Measurements from ENCODE around the gene CHPF. TPM values are rescaled to one million over a fixed set of nuclear protein-coding genes. Genes with fewer than 3 reads are reported as not detected.

The CHPF gene
- total RNA-seq, 1 donor from 2014 or later = 35.9 TPM

DNA sequence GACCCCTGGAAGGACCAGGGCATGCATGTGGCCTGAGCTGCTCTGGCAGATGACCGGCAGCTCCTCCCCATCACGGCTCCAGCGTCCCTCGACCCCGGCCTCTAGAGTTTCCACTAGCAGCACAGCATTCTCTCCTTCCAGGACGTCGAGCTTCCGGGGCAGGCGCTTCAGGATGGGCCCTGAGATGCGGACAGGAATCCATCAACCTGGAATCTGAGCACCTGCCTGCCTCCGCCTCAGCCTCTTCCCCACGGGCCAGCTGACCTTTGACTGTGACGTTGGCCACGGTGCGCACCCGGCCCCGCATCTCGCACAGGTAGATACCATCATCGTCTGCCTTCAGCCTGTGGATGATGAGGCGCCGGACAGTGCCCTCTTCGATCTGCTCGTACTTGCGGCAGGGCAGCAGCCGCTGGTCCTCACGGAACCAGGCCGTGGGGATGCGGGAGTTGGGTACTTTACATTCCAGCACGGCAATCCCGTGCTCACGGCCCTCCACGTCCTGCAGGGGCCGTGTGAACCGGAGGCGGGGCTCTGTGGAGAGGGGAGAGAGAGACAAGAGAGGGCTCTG is 24.3 kb upstream of the CHPF start:
- no peak for DNase-seq

GRCh38 chr2:219567131-219567530 is 23.5 kb upstream of the CHPF start:
- no peak for DNase-seq

DNA sequence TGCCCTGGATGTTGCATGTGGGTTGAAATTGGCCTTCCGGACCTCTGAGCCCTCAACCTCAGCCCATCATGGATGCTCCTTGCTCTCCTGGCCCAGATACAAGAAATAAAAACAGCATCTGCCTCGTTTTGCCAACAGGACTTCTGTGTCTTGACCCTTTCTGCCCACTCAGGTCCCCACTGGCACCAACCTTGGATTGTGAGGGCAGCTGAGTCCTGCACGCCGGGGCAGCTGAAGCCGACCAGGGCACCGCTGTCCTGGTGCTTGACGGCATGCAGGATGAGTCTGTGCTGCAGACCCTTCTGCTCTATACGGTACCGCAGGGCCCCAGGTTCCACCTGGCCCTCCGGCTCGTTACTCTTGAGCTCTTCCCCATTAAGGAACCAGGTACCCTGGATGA is 23.0 kb upstream of the CHPF start:
- DNase-seq = no peak

- DNase-seq = no peak
Measured at GRCh38 chr2:219565130-219566080, 21.8 kb upstream of the CHPF start.

DNA sequence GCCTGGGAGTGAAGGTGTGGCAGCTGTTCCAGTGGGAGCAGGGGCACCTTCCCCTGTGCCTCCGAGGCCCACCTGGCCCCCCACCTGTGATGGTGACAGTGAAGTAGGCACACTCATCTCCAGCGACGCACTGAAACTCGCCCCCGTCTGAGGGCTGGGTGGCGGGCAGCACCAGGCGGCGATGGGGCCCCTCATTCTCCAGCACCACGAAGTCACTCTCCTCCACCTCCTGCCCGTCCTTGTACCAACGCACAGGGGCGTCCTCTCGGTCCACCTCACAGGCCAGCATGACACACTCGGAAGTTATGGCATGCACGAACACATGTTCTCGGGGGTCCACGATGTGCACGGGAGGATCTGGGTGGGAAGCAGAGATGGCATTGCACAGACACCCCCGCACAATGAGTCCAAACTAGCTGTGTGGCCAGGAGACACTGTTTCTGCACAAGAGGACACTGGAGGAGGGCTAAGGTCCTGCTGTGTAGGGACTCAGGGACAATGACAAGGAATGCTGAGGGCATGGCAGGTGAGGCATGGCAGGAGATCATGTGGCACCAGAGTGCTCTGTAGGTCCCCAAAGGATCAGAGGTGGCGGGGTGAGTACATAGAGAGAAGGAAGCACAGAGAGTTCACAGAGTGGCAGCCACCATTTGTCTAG is 19.8 kb upstream of the CHPF start:
- DNase-seq = no peak

DNA sequence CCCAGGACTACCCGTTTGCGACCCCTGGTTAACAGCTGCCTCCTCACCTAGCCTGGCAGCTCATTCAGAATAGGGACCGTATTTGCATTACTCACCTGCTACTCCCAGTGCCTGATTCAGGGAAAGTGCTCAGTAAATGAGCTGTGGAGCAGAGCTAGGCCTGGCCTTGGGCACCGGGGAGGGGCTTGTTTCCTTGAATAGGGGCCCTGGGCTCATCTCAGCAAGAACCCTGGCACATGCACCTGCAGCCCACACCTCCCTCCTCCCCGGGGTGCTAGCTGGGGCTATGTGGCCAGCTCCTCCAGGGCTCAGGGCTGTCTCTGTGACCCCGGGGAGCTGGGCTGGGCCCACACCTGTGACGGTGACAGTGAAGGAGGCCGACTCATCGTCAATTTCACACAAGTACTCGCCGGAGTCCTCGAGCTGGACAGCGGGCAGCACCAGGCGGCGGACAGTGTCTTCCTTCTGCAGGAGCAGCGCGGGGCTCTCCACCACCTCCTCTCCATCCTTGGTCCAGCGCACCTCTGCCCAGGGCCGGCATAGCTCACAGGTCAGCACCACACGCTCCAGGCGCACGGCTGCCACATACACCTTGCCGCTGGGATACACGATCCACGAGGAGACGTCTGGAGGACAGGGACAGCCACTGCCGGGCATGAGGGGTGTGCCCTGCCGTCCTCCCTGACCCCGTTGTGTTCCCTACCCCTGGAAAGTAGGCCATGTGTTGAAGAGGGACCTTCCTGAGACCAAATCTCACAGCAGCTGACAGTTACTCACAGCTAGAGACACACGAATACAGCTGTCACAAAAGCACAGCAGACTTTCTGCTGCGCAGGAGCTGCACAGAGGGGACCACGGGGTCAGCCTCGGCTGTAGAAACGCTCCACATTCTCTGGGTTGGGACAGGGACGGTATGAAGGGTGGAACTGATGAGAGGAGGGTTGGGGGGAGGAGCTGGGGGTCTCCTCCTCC is 18.7 kb upstream of the CHPF start:
- no peak for DNase-seq

DNA sequence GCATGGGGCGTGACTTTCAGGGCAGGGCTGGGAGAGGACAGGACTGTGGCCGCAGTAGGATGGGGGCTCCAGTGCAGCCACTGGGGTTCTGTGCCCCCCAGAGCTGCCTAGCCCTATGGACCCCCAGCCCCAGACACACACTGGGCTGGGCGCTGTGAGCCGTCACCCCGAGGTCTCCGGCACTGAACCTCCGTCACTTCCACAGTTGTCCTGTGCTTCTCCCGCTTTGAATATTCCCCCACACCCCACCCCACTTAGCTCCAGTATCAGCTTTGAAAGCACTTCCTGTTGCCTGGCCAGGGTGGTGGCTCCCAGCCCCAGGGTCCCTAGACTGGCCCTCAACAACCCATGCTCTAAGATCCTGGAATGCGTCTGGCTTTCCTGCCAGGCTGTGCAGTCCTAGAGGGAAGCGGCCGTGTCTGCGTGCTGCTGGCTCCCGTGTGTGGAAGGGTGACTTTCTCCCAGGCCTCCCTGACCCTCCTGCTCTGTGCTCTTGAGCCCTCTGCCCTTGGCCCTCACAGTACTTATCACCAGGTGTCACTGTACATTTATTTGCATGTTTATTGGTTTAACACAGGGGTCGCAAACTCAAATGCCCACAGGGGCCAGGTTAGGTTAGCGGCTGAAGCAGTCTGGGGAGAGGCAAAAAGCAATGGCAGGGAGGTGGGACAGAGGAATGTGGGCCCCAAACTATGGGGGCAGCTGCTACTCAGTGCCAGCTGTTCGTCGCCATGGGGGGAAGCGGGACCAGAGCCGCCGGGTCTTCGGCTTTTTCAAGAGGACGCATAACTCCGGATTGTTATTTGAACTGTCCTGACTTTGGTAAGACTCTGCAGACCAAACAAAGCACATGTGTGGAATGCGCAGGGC is 17.8 kb upstream of the CHPF start:
- no peak for DNase-seq

- no peak for DNase-seq
Measured at GRCh38 chr2:219560893-219561178, 17.2 kb upstream of the CHPF start.

- DNase-seq = no peak
Measured at GRCh38 chr2:219560037-219560892, 16.7 kb upstream of the CHPF start.

DNA sequence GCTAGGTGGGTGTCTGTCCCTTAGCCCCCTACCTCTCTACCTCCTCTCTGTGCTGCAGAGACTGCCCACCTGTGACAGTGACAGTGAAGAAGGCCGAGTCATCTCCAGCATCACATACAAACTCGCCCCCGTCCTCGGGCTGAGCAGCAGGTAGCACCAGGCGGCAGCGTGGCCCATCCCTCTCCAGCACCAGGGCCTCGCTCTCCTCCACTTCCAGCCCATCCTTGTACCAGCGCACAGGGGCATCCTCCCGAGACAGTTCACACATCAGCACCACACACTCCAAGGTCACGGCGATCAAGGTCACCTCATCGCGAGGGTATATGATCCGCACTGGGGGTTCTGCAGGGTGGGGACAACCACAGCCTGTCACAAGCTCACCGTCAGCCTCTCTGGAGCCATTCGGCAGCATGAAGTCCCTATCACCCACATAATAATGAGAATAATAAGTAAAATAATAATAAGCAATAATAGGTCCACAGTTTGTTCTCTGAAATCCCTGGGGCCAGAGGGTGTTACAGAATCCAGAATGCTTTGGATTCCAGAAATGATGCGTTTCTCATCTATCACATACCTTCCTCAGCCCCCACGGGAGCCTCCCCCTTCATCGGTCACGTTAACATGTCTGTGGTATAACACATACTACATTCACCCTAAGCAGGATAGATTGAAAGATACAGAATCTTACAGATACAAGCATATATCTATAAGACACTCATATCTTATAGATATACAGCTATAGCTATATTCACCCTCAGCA is 15.7 kb upstream of the CHPF start:
- no peak for DNase-seq

- no peak for DNase-seq
Measured at GRCh38 chr2:219557791-219558785, 14.5 kb upstream of the CHPF start.

DNA sequence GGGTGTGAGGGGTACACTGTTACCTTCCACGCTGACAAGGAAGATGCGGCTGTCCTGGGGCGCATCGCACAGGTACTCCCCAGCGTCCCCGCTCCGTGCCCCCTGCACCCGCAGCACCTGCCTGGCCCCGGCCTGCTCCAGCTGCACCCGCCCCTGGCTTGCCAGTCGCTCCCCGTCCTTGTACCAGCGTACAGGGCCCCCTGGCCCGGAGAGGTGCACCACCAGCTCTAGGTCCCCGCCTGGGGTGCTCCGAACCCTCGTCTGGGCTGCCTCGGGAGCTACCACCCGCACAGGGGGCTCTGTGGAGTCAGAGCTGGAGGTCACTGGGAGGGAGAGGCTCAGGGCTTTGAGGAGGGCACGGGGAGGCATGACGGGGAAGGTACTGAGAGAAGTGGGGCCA is 13.7 kb upstream of the CHPF start:
- DNase-seq = no peak

DNA sequence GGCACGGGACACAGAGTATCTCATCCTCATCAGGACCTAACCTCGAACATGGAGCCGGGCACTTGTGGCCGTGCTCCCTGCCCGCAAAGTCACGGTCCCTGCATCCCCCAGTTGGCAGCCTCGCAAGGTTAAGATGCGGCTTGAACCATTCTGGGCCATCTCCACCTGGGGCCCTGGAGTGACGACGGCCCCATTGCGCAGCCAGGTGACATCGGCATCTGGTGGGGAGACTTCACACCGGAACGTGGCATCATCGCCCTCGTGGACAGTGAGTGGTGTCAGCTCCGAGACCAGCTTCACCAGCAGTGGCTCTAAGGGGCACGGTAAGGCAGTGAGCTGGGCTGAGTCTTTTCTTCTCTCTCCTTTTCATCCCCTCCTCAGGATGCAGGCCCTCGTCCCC is 12.8 kb upstream of the CHPF start:
- DNase-seq = no peak

DNA sequence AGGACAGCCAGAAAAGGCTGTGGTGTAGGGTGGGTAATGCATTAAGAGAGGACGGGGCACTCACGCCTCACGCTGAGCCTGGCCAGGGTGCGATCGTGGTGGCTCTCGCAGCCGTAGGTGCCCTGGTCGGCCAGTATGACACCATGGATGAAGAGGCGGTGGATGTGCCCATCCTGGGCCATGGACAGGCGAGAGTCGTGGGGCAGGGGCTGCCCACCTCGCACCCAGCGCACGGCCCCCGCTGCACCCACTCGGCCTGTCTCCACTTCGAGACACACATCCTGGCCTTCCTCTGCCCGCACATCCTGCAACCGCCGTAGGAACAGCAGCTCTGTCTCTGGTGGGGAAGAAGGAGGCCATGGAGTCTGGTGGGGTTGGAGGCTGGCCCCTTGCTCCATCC is 12.3 kb upstream of the CHPF start:
- no peak for DNase-seq

DNA sequence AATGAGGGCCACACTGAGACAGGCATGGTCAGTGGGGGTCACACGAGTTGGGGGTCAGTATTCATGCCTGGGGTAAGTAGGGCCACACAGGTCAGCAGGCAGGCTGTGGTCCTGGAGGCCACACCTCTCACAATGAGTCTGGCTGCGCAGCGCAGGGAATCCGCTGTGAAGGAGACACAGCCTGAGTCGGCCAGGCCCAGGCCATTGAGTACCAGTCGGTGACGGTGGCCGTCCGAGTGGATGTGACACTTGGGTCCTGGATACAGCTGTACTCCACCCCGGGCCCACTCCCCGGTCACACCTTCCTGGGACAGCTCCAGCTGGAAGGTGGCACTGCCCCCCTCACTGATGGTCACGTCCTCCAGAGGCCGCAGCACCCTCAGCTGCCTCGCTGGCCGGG is 10.7 kb upstream of the CHPF start:
- no peak for DNase-seq

DNA sequence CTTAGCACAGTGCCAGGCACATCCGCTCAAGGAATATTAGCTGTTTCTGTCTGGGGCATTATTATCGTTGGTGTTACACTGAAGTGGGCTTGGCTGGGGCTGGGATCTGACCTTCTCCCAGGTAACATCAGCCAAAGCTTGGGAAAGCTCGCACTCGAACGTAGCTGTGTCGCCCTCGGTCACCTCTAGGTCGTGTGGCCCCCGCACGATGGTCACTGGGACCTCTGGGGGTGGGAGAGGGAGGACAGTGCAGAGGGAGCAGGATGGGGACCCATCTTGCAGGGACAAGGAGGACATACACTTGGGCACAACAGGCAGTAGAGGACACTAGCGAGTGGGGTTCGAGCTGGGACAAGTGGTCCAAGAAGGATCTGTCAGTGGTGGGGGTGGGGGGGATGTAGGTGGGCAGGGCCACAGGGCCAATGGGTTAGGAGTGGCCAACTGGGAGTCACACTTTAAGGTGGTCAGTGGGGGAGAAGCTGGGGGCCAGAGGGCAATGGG is 9.9 kb upstream of the CHPF start:
- DNase-seq = no peak

DNA sequence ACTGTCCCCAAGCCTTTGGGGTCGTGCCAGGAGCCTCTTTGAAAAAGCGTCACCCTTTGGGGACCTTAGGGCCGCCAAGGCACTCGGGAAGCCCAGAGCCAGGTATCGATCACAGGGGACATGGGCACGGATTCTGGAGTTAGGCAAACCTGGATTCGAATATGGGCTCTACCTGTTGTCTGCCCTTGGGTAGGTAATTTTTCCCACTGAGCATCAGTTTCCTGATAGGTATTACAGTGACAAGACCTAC is 9.5 kb upstream of the CHPF start:
- no peak for DNase-seq

DNA sequence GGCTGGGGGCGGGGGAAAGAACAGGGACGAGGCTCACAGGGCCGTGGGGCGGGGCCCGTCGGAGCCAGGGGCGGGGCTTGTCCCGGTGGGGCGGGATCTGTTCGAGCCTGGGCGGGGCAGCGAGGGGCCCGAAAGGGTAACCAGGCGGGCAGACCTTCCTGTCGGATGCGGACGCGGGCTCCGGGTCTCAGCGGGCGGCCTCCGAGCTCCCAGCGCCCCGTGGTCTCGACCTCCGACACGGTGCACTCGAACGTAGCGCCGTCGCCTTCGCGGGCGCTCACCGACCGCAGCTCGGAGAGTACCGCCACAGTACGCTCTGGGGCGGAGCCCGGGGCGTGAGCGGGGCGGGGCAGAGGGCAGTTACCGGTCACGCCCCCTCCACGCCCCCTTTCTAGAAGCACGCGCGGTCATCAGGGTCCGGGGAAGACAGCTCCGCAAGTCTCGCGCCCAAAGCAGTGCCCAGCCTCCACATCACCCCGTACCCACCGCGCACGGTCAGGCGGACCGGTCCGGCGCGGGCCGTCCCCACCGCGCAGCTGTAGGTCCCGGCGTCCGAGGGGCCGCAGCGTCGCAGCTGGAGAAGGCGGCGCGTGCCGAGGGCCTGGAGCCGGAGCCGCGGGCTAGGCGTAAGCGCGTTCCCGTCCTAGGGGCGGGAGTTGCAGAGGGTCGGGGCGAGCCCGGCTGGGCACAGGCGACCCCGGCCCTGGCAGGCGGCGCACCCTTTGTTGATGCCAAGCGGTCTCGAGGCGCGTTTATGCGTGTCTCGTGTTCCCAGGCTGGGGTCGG is 9.0 kb upstream of the CHPF start:
- DNase-seq = peak; percentile 27
